HepG2 (cell line): ENCODE results near the gene PNLDC1. TPM values are rescaled to one million over a fixed set of nuclear protein-coding genes. Genes with fewer than 3 reads are reported as not detected.

Source experiments
- ATAC-seq: fragments of 200-7000 bp; cut with Tn5 transposase; 3 replicates; pipeline ENCODE4 v1.9.1; 2020; ENCODE audit warnings: mild to moderate bottlenecking, moderate library complexity
- Bru-seq: library from RNA; stranded (reverse); fragments of 400-500 nt; gene quantifications from one replicate; lab custom pipeline; 2021; lab: Mats Ljungman, UMichigan
- BruChase-seq, 2 experiments: library from RNA; stranded (reverse); fragments of 400-500 nt; gene quantifications; one replicate each; lab custom pipeline; 2021; lab: Mats Ljungman, UMichigan
- BruUV-seq: library from RNA; stranded (reverse); fragments of 400-500 nt; replicated peaks from 2 replicates; lab custom pipeline; 2021; lab: Mats Ljungman, UMichigan
- CTCF ChIA-PET: fragments of 300-600 bp; formaldehyde crosslinking; extraction: SDS; loops from one replicate; lab custom pipeline; 2021; ENCODE audit warnings: low total read pairs, inconsistent platforms, low intra/inter-chr PET ratio; lab: Yijun Ruan, JAX
- POLR2A ChIA-PET: fragments of 350-600 bp; sonication (Branson Sonifier 250); formaldehyde crosslinking; loops from one replicate; lab custom pipeline; 2020; ENCODE audit warnings: antibody characterized with exemption, inconsistent platforms; lab: Yijun Ruan, JAX
- DNase-seq: peaks from one replicate; pipeline ENCODE4 v3.0.0-alpha.2; 2015; ENCODE audit warnings: low spot score
- FAIRE-seq: peaks from 3 replicates; lab custom pipeline; 2011; peaks lifted over from hg19 to GRCh38; lab: Jason Lieb, UNC
- H2AFZ ChIP-seq: one replicate; pipeline ENCODE4 v1.6.1; 2011; ENCODE audit warnings: low read length, inconsistent platforms
- H3K27ac ChIP-seq: fragments of 300-600 bp; 3 replicates; pipeline ENCODE4 v1.8.0; 2011; ENCODE audit warnings: mixed run types, mild to moderate bottlenecking, mixed read lengths, low read length, inconsistent platforms; ENCODE audit not compliant: insufficient read depth; ENCODE audit errors: extremely low read length
- H3K27me3 ChIP-seq, 2 experiments: fragments of 200-600 bp in 1 of 2; 2 replicates in 1 of 2; 3 replicates in 1 of 2; pipeline versions ENCODE4 v1.6.0 to v1.8.0; 2011; ENCODE audit warnings: low read length in 2 of 2, mild to moderate bottlenecking in 2 of 2, moderate library complexity in 2 of 2, inconsistent platforms in 1 of 2; ENCODE audit not compliant: insufficient read depth in 2 of 2, control insufficient read depth in 1 of 2
- H3K36me3 ChIP-seq, 2 experiments: fragments of 200-600 bp in 1 of 2; replicated peaks in 1 of 2; 2 replicates in 1 of 2; 3 replicates in 1 of 2; pipeline versions ENCODE4 v1.5.1 to v1.8.0; 2011; ENCODE audit warnings: low read length in 2 of 2, inconsistent platforms in 1 of 2; ENCODE audit not compliant: insufficient read depth in 2 of 2, control insufficient read depth in 1 of 2
- H3K4me1 ChIP-seq: 2 replicates; pipeline ENCODE4 v1.5.1; 2012; ENCODE audit warnings: low read length, inconsistent platforms; ENCODE audit not compliant: insufficient read depth
- H3K4me2 ChIP-seq: 2 replicates; pipeline ENCODE4 v1.6.0; 2011; ENCODE audit warnings: low read depth, low read length, inconsistent platforms
- H3K4me3 ChIP-seq, 3 experiments: fragments of 200-600 bp in 1 of 3; sonication (generic), shearing (Covaris generic) in 1 of 3; replicated peaks in 1 of 3; 2 replicates each; pipeline ENCODE4 v1.5.1; 2011 to 2016; ENCODE audit warnings: low read length in 3 of 3, inconsistent platforms in 2 of 3, low read depth in 2 of 3, mild to moderate bottlenecking in 2 of 3, control low read depth in 1 of 3, mixed read lengths in 1 of 3; ENCODE audit not compliant: insufficient read depth in 1 of 3
- H3K79me2 ChIP-seq: one replicate; pipeline ENCODE4 v1.6.1; 2011; ENCODE audit warnings: low read length, inconsistent platforms; ENCODE audit not compliant: insufficient read depth
- H3K9ac ChIP-seq: 2 replicates; pipeline ENCODE4 v1.6.0; 2011; ENCODE audit warnings: mild to moderate bottlenecking, low read depth, low read length, inconsistent platforms; ENCODE audit not compliant: insufficient read depth
- H3K9me3 ChIP-seq: 2 replicates; pipeline ENCODE4 v1.5.1; 2012; ENCODE audit warnings: mild to moderate bottlenecking, low read length
- H4K20me1 ChIP-seq: 2 replicates; pipeline ENCODE4 v1.6.0; 2011; ENCODE audit warnings: inconsistent platforms, mild to moderate bottlenecking, low read length, moderate library complexity; ENCODE audit not compliant: insufficient read depth
- AGO1 ChIP-seq: fragments of 200-400 bp; formaldehyde crosslinking; IDR thresholded peaks from 2 replicates; pipeline ENCODE4 v1.6.1; 2017; ENCODE audit warnings: mild to moderate bottlenecking, low read depth, low read length, moderate library complexity; ENCODE audit not compliant: poor library complexity, severe bottlenecking
- BHLHE40 ChIP-seq: IDR thresholded peaks from 2 replicates; pipeline ENCODE4 v1.6.1; 2011; ENCODE audit warnings: low read length, improper control_type of control experiment
- FOXK1 ChIP-seq: sonication (generic); formaldehyde crosslinking; IDR thresholded peaks from 2 replicates; pipeline ENCODE4 v1.4.0; 2020; ENCODE audit warnings: low read depth, missing genetic modification reagents, borderline replicate concordance
- GABPB1 ChIP-seq: IDR thresholded peaks from 2 replicates; pipeline ENCODE4 v1.6.1; 2016; ENCODE audit warnings: mild to moderate bottlenecking, missing genetic modification reagents, moderate library complexity, missing compliant biosample characterization
- IKZF1 ChIP-seq: fragments of 450-650 bp; IDR thresholded peaks from 2 replicates; pipeline ENCODE4 v1.7.1; 2016
- POLR2G ChIP-seq: fragments of 200-400 bp; formaldehyde crosslinking; IDR thresholded peaks from 2 replicates; pipeline ENCODE4 v1.6.1; 2018; ENCODE audit warnings: mild to moderate bottlenecking, low read depth, low read length, moderate library complexity
- RXRA ChIP-seq: sonication (generic); formaldehyde crosslinking; IDR thresholded peaks from 2 replicates; pipeline ENCODE4 v1.5.1; 2020; ENCODE audit warnings: missing genetic modification reagents
- SMAD9 ChIP-seq: sonication (generic); formaldehyde crosslinking; IDR thresholded peaks from 2 replicates; pipeline ENCODE4 v1.5.1; 2020; ENCODE audit warnings: mild to moderate bottlenecking, missing genetic modification reagents
- ZFP91 ChIP-seq: sonication (generic); formaldehyde crosslinking; IDR thresholded peaks from 2 replicates; pipeline ENCODE4 v1.9.0; 2022; ENCODE audit warnings: missing genetic modification reagents, mild to moderate bottlenecking, borderline replicate concordance
- ZNF577 ChIP-seq: sonication (generic); formaldehyde crosslinking; IDR thresholded peaks from 2 replicates; pipeline ENCODE4 v1.4.0; 2020; ENCODE audit warnings: mild to moderate bottlenecking, low read depth, missing genetic modification reagents, borderline replicate concordance
- ZNF687 ChIP-seq: sonication (generic); formaldehyde crosslinking; IDR thresholded peaks from 2 replicates; pipeline ENCODE4 v1.5.1; 2020; ENCODE audit warnings: mild to moderate bottlenecking, missing genetic modification reagents, moderate library complexity
- ZNF768 ChIP-seq: sonication (generic); formaldehyde crosslinking; IDR thresholded peaks from 2 replicates; pipeline ENCODE4 v1.4.0; 2020; ENCODE audit warnings: missing genetic modification reagents
- ZNF790 ChIP-seq: sonication (generic); formaldehyde crosslinking; IDR thresholded peaks from 2 replicates; pipeline ENCODE4 v1.8.0; 2022; ENCODE audit warnings: missing genetic modification reagents, mild to moderate bottlenecking, borderline replicate concordance
- WGBS: methylation state at CpG from one replicate; pipeline ENCODE4 v1.1.6; 2017; ENCODE audit warnings: low lambda C conversion rate; 5-methylcytosine and 5-hydroxymethylcytosine counted together
- in situ Hi-C: cut with HindIII; loops from 2 replicates; pipeline ENCODE4 v1.10.0; 2017; ENCODE audit warnings: low pct_unique_long_range_greater_than_20kb; ENCODE audit not compliant: extremely low pct_ligation_motif_present
- intact Hi-C: fragments of 100-400 bp; cut with micrococcal nuclease; formaldehyde crosslinking; loops from one replicate; pipeline ENCODE4 v1.10.0; 2022; ENCODE audit not compliant: unreplicated experiment
- long read RNA-seq, 2 experiments: library from RNA in 1 of 2; library from polyadenylated mRNA in 1 of 2; stranded (forward) in 1 of 2; unstranded in 1 of 2; transcript quantifications; one replicate each; pipeline ENCODE4 v2.0.0, GENCODE V29; 2019 to 2022
- polyA minus RNA-seq, 3 experiments: library from RNA; depleted of rRNA, polyadenylated mRNA; stranded (reverse); fragments of >200 nt; gene quantifications; 2 replicates each; pipeline ENCODE4 v1.2.3, GENCODE V29; 2011; ENCODE audit warnings: low replicate concordance in 1 of 3
- polyA plus RNA-seq, 8 experiments: library from polyadenylated mRNA; depleted of rRNA in 3 of 8; stranded (reverse) in 7 of 8; unstranded in 1 of 8; fragments of >200 nt; fragmentation: Illumina TruSeq in 4 of 8; extraction: Trizol in 4 of 8; gene quantifications; 2 replicates each; pipeline versions ENCODE4 v1.2.1 to v1.2.3, GENCODE V29; 2011 to 2016; ENCODE audit warnings: low read depth in 4 of 8, missing spikeins in 1 of 8, mixed read lengths in 1 of 8; ENCODE audit not compliant: insufficient read depth in 1 of 8
- total RNA-seq, 5 experiments: library from RNA; depleted of rRNA; stranded (reverse); fragments of >200 nt; fragmentation: Illumina TruSeq; extraction: Trizol; gene quantifications; 2 replicates each; pipeline ENCODE4 v1.2.3, GENCODE V29; 2016; ENCODE audit warnings: low read depth in 1 of 5

PNLDC1 gene
- not detected in 2 replicates for total RNA-seq (2016; rRNA removed; fragmentation: Illumina TruSeq; extraction: Trizol)
- total RNA-seq (2016; cell fraction: cytosol; rRNA removed; fragmentation: Illumina TruSeq; extraction: Trizol; ENCODE audit: low read depth): not detected in 2 replicates
- not detected in 2 replicates for total RNA-seq (2016; cell fraction: insoluble cytoplasmic fraction; rRNA removed; fragmentation: Illumina TruSeq; extraction: Trizol)
- total RNA-seq (2016; cell fraction: membrane; rRNA removed; fragmentation: Illumina TruSeq; extraction: Trizol): not detected in 2 replicates
- total RNA-seq (2016; cell fraction: nucleus; rRNA removed; fragmentation: Illumina TruSeq; extraction: Trizol): not detected in 2 replicates
- polyA plus RNA-seq (2011; rRNA removed): 0.04 TPM in 1 of 2 replicates, not detected in the other
- not detected in 2 replicates for polyA plus RNA-seq (2011; cell fraction: cytosol; rRNA removed)
- polyA plus RNA-seq (2011; cell fraction: nucleus; rRNA removed): 0.07 TPM in 1 of 2 replicates, not detected in the other
- polyA plus RNA-seq (2012): not detected in 2 replicates
- 0.07 TPM in 1 of 2 replicates, not detected in the other for polyA plus RNA-seq (2016; cell fraction: cytosol; fragmentation: Illumina TruSeq; extraction: Trizol; ENCODE audit: low read depth)
- polyA plus RNA-seq (2016; cell fraction: insoluble cytoplasmic fraction; fragmentation: Illumina TruSeq; extraction: Trizol; ENCODE audit: low read depth): not detected in 2 replicates
- not detected in 2 replicates for polyA plus RNA-seq (2016; cell fraction: membrane; fragmentation: Illumina TruSeq; extraction: Trizol; ENCODE audit: low read depth)
- not detected in 2 replicates for polyA plus RNA-seq (2016; cell fraction: nucleus; fragmentation: Illumina TruSeq; extraction: Trizol; ENCODE audit: insufficient read depth, low read depth)
- not detected in 2 replicates for polyA minus RNA-seq (2011; rRNA and poly(A)+ RNA removed; ENCODE audit: low replicate concordance)
- not detected in 2 replicates for polyA minus RNA-seq (2011; cell fraction: cytosol; rRNA and poly(A)+ RNA removed)
- not detected in 2 replicates for polyA minus RNA-seq (2011; cell fraction: nucleus; rRNA and poly(A)+ RNA removed)
- Bru-seq, nascent RNA: percentile 27 among the genes with signal in this experiment
- BruChase-seq, experiment 1, labeled RNA remaining after a 6-hour chase: percentile 33 among the genes with signal in this experiment
- percentile 26 among the genes with signal in this experiment for BruChase-seq, experiment 2, labeled RNA remaining after a 2-hour chase
- long read RNA-seq, experiment 1: 0 reads
- long read RNA-seq, experiment 2: 0 reads

- FAIRE-seq (no peak), ATAC-seq (peak; percentile 44), DNase-seq (no peak)
- CTCF ChIA-PET: no interaction called here
- no peak within 1 kb of the TSS for H3K9ac ChIP-seq
- in situ Hi-C loops (no loop called here), intact Hi-C loops (no loop called here)
- BruUV-seq: no TSS peak
- no peaks in the 10 kb centered on the region for H3K9me3 ChIP-seq
- no peaks in the 10 kb centered on the region for H3K27me3 ChIP-seq
- no peak within 1 kb of the TSS for H2AFZ ChIP-seq
- H4K20me1 ChIP-seq: no peaks in the 10 kb centered on the region
- H3K27ac ChIP-seq: no peak within 1 kb of the TSS
- H3K36me3 ChIP-seq: peaks cover 11 to 24% of the 10 kb centered on the region in 2 experiments
- POLR2A ChIA-PET: interaction anchor here (4.2 kb wide), 1 partner anchor 10 kb away, joined by 29 read pairs; the partner anchor contains the start of genes MRPL18 and TCP1
- peaks cover 8% of the 10 kb centered on the region for H3K4me1 ChIP-seq
- no peaks in the 10 kb centered on the region for H3K79me2 ChIP-seq
- H3K4me2 ChIP-seq: no peak within 1 kb of the TSS
- H3K4me3 ChIP-seq: no peak within 1 kb of the TSS
- WGBS: 94% methylated on average over 50 of the region's 50 CpGs
- TF ChIP-seq IKZF1: no peak
- TF ChIP-seq ZNF790 (CRISPR knock-in tag): no peak
- TF ChIP-seq POLR2G: 0 out of 2 replicates have a peak, but pooled peaks have one; percentile 3
- peak; percentile 44 for TF ChIP-seq AGO1
- no peak for TF ChIP-seq RXRA (CRISPR knock-in tag)
- TF ChIP-seq ZNF577 (CRISPR knock-in tag): no peak
- TF ChIP-seq BHLHE40: no peak
- peak; percentile 35; the same call in 1 of the 2 replicates for TF ChIP-seq GABPB1 (CRISPR knock-in tag)
- no peak for TF ChIP-seq FOXK1 (CRISPR knock-in tag)
- peak; percentile 37; the same call in 1 of the 2 replicates for TF ChIP-seq ZFP91 (CRISPR knock-in tag)
- peak; percentile 18; the same call in 1 of the 2 replicates for TF ChIP-seq ZNF768 (CRISPR knock-in tag)
- TF ChIP-seq SMAD9 (CRISPR knock-in tag): no peak
- 0 out of 2 replicates have a peak, but pooled peaks have one; percentile 20 for TF ChIP-seq ZNF687 (CRISPR knock-in tag)
These were observed at the start of gene PNLDC1 for GRCh38 chr6:159800141-159800865. TSS of gene PNLDC1 (plus strand) at chr6:159800276. CDS start at chr6:159800308, 32 bp downstream.
